ENCODE results near the gene SRGAP2B.
"Not testable (repeated sequence)": the region's sequence is repeated elsewhere in the genome, so short reads cannot be mapped to it uniquely, and the experiment has no call there.

The SRGAP2B gene

GRCh38 chr1:144913977-144914734 is 181.0 kb downstream of the SRGAP2B start:
- not testable (repeated sequence) for H3K4me3 ChIP-seq (ENCODE audit: low read depth, low read length)

GRCh38 chr1:144913458-144913857 is 181.7 kb downstream of the SRGAP2B start:
- H3K4me3 ChIP-seq (ENCODE audit: low read depth, low read length), result not testable (repeated sequence)

- not testable (repeated sequence) for H3K4me3 ChIP-seq (ENCODE audit: low read depth, low read length)
Measured at GRCh38 chr1:144910729-144911128, 184.4 kb downstream of the SRGAP2B start.

- not testable (repeated sequence) for H3K4me3 ChIP-seq (ENCODE audit: low read depth, low read length)
Measured at GRCh38 chr1:144900841-144901240, 194.3 kb downstream of the SRGAP2B start.

GRCh38 chr1:144894454-144895201 is 200.5 kb downstream of the SRGAP2B start:
- H3K4me3 ChIP-seq (ENCODE audit: low read depth, low read length), result not testable (repeated sequence)

- H3K4me3 ChIP-seq (ENCODE audit: low read depth, low read length), result not testable (repeated sequence)
Measured at GRCh38 chr1:144893710-144894438, 201.3 kb downstream of the SRGAP2B start.

- not testable (repeated sequence) for H3K4me3 ChIP-seq (ENCODE audit: low read depth, low read length)
Measured at GRCh38 chr1:144893062-144893461, 202.1 kb downstream of the SRGAP2B start.

- not testable (repeated sequence) for H3K4me3 ChIP-seq (ENCODE audit: low read depth, low read length)
Measured at GRCh38 chr1:144889450-144890115, 205.5 kb downstream of the SRGAP2B start.

- peak overlapping the region; percentile 54 for H3K4me3 ChIP-seq (ENCODE audit: low read depth, low read length)
Measured at GRCh38 chr1:144883022-144883421, 212.1 kb downstream of the SRGAP2B start.

GRCh38 chr1:144882343-144882742 is 212.8 kb downstream of the SRGAP2B start:
- peak overlapping the region; percentile 39 for H3K4me3 ChIP-seq (ENCODE audit: low read depth, low read length)

GRCh38 chr1:144858607-144859006 is 236.5 kb downstream of the SRGAP2B start:
- not testable (repeated sequence) for H3K4me3 ChIP-seq (ENCODE audit: low read depth, low read length)

All from WI38 (cell line).